Sigmoid colon (tissue), 7 donors: ENCODE data around the gene ZBTB8B. TPM values are rescaled to one million over a fixed set of nuclear protein-coding genes. Genes with fewer than 3 reads are reported as not detected.

Experiments used
- DNase-seq: peaks from one replicate; pipeline ENCODE4 v3.0.0-alpha.2; 2019
- H3K27ac ChIP-seq, 4 donors: fragments of 200-600 bp; sonication (generic); one replicate each; pipeline ENCODE4 v1.5.1; 2016 to 2019; ENCODE audit warnings: mild to moderate bottlenecking in 1 of 4
- H3K27me3 ChIP-seq, 3 donors: fragments of 200-600 bp; sonication (generic); one replicate each; pipeline ENCODE4 v1.5.1; 2019; ENCODE audit warnings: mild to moderate bottlenecking in 1 of 3
- H3K36me3 ChIP-seq, 4 donors: fragments of 200-600 bp; sonication (generic); one replicate each; pipeline ENCODE4 v1.5.1; 2016 to 2019
- H3K4me1 ChIP-seq, 4 donors: fragments of 200-600 bp; sonication (generic); one replicate each; pipeline ENCODE4 v1.5.1; 2017 to 2019
- H3K4me3 ChIP-seq, 4 donors: fragments of 200-600 bp; sonication (generic); one replicate each; pipeline ENCODE4 v1.5.1; 2017 to 2019; ENCODE audit warnings: mild to moderate bottlenecking in 2 of 4, moderate library complexity in 1 of 4
- H3K9me3 ChIP-seq, 4 donors: fragments of 200-600 bp in 3 of 4; sonication (generic) in 3 of 4; one replicate each; pipeline versions ENCODE4 v1.5.1 to v1.6.1; 2013 to 2019
- CTCF ChIP-seq, 4 experiments: fragments of 450-650 bp in 3 of 4; fragments of 200-600 bp in 1 of 4; IDR thresholded peaks; one replicate each; pipeline ENCODE4 v1.5.1; 2016 to 2019; ENCODE audit warnings: antibody characterized with exemption in 4 of 4, mild to moderate bottlenecking in 3 of 4, moderate library complexity in 2 of 4
- EP300 ChIP-seq, 4 donors: sonication (generic); formaldehyde crosslinking; IDR thresholded peaks; one replicate each; pipeline ENCODE4 v1.6.1; 2017; ENCODE audit warnings: antibody characterized with exemption in 4 of 4
- POLR2A ChIP-seq, 2 donors: fragments of 450-650 bp; IDR thresholded peaks; one replicate each; pipeline ENCODE4 v1.6.1; 2016; ENCODE audit warnings: antibody characterized with exemption in 2 of 2, mild to moderate bottlenecking in 2 of 2, moderate library complexity in 2 of 2
- POLR2AphosphoS5 ChIP-seq, 4 donors: sonication (generic); formaldehyde crosslinking; IDR thresholded peaks; one replicate each; pipeline ENCODE4 v1.6.1; 2017; ENCODE audit warnings: antibody characterized with exemption in 4 of 4
- WGBS, 2 donors: extraction: QIAGEN DNeasy Blood & Tissue Kit; methylation state at CpG; one replicate each; pipeline ENCODE4 v1.1.7; 2013; 5-methylcytosine and 5-hydroxymethylcytosine counted together
- intact Hi-C: fragments of 100-400 bp; cut with DNase I; formaldehyde crosslinking; loops from one replicate; pipeline ENCODE4 v1.15.1; 2023
- polyA plus RNA-seq, 3 donors: library from polyadenylated mRNA; stranded (reverse); fragments of 200-250 nt; gene quantifications; one replicate each; pipeline ENCODE4 v1.2.3, GENCODE V29; 2013
- total RNA-seq, 4 donors: library from RNA; depleted of rRNA; stranded (reverse); fragments of >200 nt; gene quantifications; one replicate each; pipeline ENCODE4 v1.1.0, GENCODE V29; 2016
- donor health status: healthy with polysubstance abuse.
- donor health status: Bipolar disorder and iron deficiency.
- donor health status: healthy.

ZBTB8B gene
- total and polyA plus RNA-seq, 7 donors: under 0.01 to 0.01 (median under 0.01) TPM; not detected in 3

GRCh38 chr1:32494196-32494595 is 29.3 kb downstream of the ZBTB8B start:
- 78 to 81% methylated on average over 1 of the region's 1 CpG for WGBS, 2 donors
- Histone ChIP-seq H3K27me3 (no peaks in the 10 kb centered on the region), H3K4me3 (no peak overlapping the region), H3K36me3 (no peaks in the 10 kb centered on the region), H3K4me1 (peaks cover 0 to 21% (median 6%) of the 10 kb centered on the region in 4 donors), H3K9me3 (no peaks in the 10 kb centered on the region), H3K27ac (no peak overlapping the region)
- intact Hi-C loops: no loop called here
- no peak for DNase-seq
- TF ChIP-seq CTCF (IDR thresholded peaks at IDR 0.05) (no peak), POLR2AphosphoS5 (IDR thresholded peaks at IDR 0.05) (peak in 2 of 4 donors; percentile 40 to 51), POLR2A (IDR thresholded peaks at IDR 0.05) (no peak), EP300 (IDR thresholded peaks at IDR 0.05) (no peak)

GRCh38 chr1:32494711-32495337 is 30.0 kb downstream of the ZBTB8B start:
- Histone ChIP-seq H3K4me3 (no peak overlapping the region), H3K4me1 (peaks cover 0 to 21% (median 6%) of the 10 kb centered on the region in 4 donors), H3K27me3 (no peaks in the 10 kb centered on the region), H3K27ac (no peak overlapping the region), H3K9me3 (no peaks in the 10 kb centered on the region), H3K36me3 (no peaks in the 10 kb centered on the region)
- no peak for DNase-seq
- TF ChIP-seq EP300 (IDR thresholded peaks at IDR 0.05) (no peak), POLR2A (IDR thresholded peaks at IDR 0.05) (no peak)
- WGBS, 2 donors: 88 to 93% methylated on average over 7 of the region's 7 CpGs
- intact Hi-C loops: loop anchor here (5.0 kb wide), 1 partner anchor 157 kb away; the partner anchor contains the start of genes RBBP4 and ZBTB8OS

GRCh38 chr1:32496127-32496526 is 31.3 kb downstream of the ZBTB8B start:
- intact Hi-C loops: loop anchor here (5.0 kb wide), 1 partner anchor 156 kb away; the partner anchor contains the start of genes RBBP4 and ZBTB8OS
- 65 to 86% methylated on average over 5 of the region's 5 CpGs for WGBS, 2 donors

GRCh38 chr1:32498751-32499150 is 33.9 kb downstream of the ZBTB8B start:
- H3K27ac ChIP-seq: no peak overlapping the region
- peaks cover 0 to 42% (median 14%) of the 10 kb centered on the region in 4 donors for H3K4me1 ChIP-seq
- no peak for DNase-seq
- no peaks in the 10 kb centered on the region for H3K27me3 ChIP-seq
- H3K9me3 ChIP-seq: no peaks in the 10 kb centered on the region
- no peak for TF ChIP-seq POLR2AphosphoS5 (IDR thresholded peaks at IDR 0.05)
- TF ChIP-seq EP300 (IDR thresholded peaks at IDR 0.05): no peak
- TF ChIP-seq CTCF (IDR thresholded peaks at IDR 0.05): no peak
- no peak for TF ChIP-seq POLR2A (IDR thresholded peaks at IDR 0.05)
- 80 to 84% methylated on average over 8 of the region's 8 CpGs for WGBS, 2 donors
- no peaks in the 10 kb centered on the region for H3K36me3 ChIP-seq
- H3K4me3 ChIP-seq: no peak overlapping the region
- intact Hi-C loops: loop anchor here (5.0 kb wide), 1 partner anchor 154 kb away; the partner anchor contains the start of genes RBBP4 and ZBTB8OS

More at GRCh38 chr1:32496127-32496526, 31.3 kb downstream of the ZBTB8B start:
- H3K9me3 ChIP-seq: no peaks in the 10 kb centered on the region
- peak overlapping the region; percentile 17 to 57 (median 52) for H3K27ac ChIP-seq
- H3K36me3 ChIP-seq: no peaks in the 10 kb centered on the region
- no peak for TF ChIP-seq POLR2A (IDR thresholded peaks at IDR 0.05)
- TF ChIP-seq CTCF (IDR thresholded peaks at IDR 0.05): no peak
- TF ChIP-seq POLR2AphosphoS5 (IDR thresholded peaks at IDR 0.05): peak in 3 of 4 donors; percentile 14 to 71 (median 61)
- TF ChIP-seq EP300 (IDR thresholded peaks at IDR 0.05): no peak
- H3K4me3 ChIP-seq: peak overlapping the region in 2 of 4 donors; percentile 10 to 14
- DNase-seq: no peak
- no peaks in the 10 kb centered on the region for H3K27me3 ChIP-seq
- peaks cover 0 to 25% (median 10%) of the 10 kb centered on the region in 4 donors for H3K4me1 ChIP-seq

- no peaks in the 10 kb centered on the region for H3K9me3 ChIP-seq
- H3K27ac ChIP-seq: peak overlapping the region; percentile 92 to 99 (median 98)
- DNase-seq: peak; percentile 84
- WGBS, 2 donors: 1% methylated on average over 99 of the region's 99 CpGs
- peak overlapping the region; percentile 33 to 96 (median 87) for H3K4me3 ChIP-seq
- H3K36me3 ChIP-seq: no peaks in the 10 kb centered on the region
- intact Hi-C loops: loop anchor here (1.0 kb wide), 1 partner anchor 52 kb away; no protein-coding TSS in a partner anchor
- no peaks in the 10 kb centered on the region for H3K27me3 ChIP-seq
- no peak for TF ChIP-seq POLR2A (IDR thresholded peaks at IDR 0.05)
- no peak for TF ChIP-seq CTCF (IDR thresholded peaks at IDR 0.05)
- peak in 2 of 4 donors; percentile 27 to 40 for TF ChIP-seq POLR2AphosphoS5 (IDR thresholded peaks at IDR 0.05)
- peaks cover 0 to 37% (median 14%) of the 10 kb centered on the region in 4 donors for H3K4me1 ChIP-seq
These were observed 35.7 kb downstream of the ZBTB8B start for GRCh38 chr1:32500387-32501209.
